H1 (cell line): ENCODE measurements around the gene SP7. TPM values are rescaled to one million over a fixed set of nuclear protein-coding genes. Genes with fewer than 3 reads are reported as not detected.
"Not testable (repeated sequence)": the region's sequence is repeated elsewhere in the genome, so short reads cannot be mapped to it uniquely, and the experiment has no call there.

Experiments
- CTCF ChIA-PET: fragments of 300-600 bp; sonication (Branson Sonifier 250); formaldehyde crosslinking; loops from one replicate; lab custom pipeline; 2021; ENCODE audit not compliant: partially characterized antibody; lab: Charles Lee
- POLR2A ChIA-PET: fragments of 300-600 bp; sonication (Branson Sonifier 250); formaldehyde crosslinking; loops from one replicate; lab custom pipeline; 2021; ENCODE audit warnings: inconsistent platforms; ENCODE audit not compliant: partially characterized antibody; lab: Charles Lee
- DNase-seq, 2 experiments: peaks; one replicate each; pipeline versions ENCODE4 v3.0.0 to v3.0.0-alpha.2; 2010 to 2022; ENCODE audit warnings: low spot score in 2 of 2, low read depth in 1 of 2, mixed read lengths in 1 of 2
- FAIRE-seq: peaks from 2 replicates; lab custom pipeline; 2011; peaks lifted over from hg19 to GRCh38; lab: Jason Lieb, UNC
- H2AFZ ChIP-seq: 2 replicates; pipeline ENCODE4 v1.8.1; 2012; ENCODE audit warnings: low read length, inconsistent platforms
- H2AK5ac ChIP-seq: 2 replicates; pipeline ENCODE4 v1.6.1; 2013; ENCODE audit warnings: low read depth, low read length
- H2BK120ac ChIP-seq: replicated peaks from 2 replicates; pipeline ENCODE3; 2013; ENCODE audit warnings: low read depth, low read length, inconsistent platforms
- H2BK12ac ChIP-seq: 2 replicates; pipeline ENCODE4 v1.6.1; 2013; ENCODE audit warnings: low read depth, low read length
- H2BK15ac ChIP-seq: 2 replicates; pipeline ENCODE4 v1.6.1; 2013; ENCODE audit warnings: low read length
- H2BK20ac ChIP-seq: 2 replicates; pipeline ENCODE4 v1.6.1; 2013; ENCODE audit warnings: low read length
- H2BK5ac ChIP-seq: 2 replicates; pipeline ENCODE4 v1.6.1; 2013; ENCODE audit warnings: low read depth, low read length
- H3K14ac ChIP-seq: 2 replicates; pipeline ENCODE4 v1.6.1; 2013; ENCODE audit warnings: inconsistent platforms; ENCODE audit not compliant: insufficient read length
- H3K18ac ChIP-seq: 2 replicates; pipeline ENCODE4 v1.6.1; 2013; ENCODE audit warnings: low read length; ENCODE audit errors: extremely low read depth
- H3K23ac ChIP-seq: 2 replicates; pipeline ENCODE4 v1.6.1; 2013; ENCODE audit warnings: inconsistent platforms; ENCODE audit not compliant: insufficient read length
- H3K23me2 ChIP-seq: 2 replicates; pipeline ENCODE4 v1.6.1; 2013; ENCODE audit warnings: low read depth, low read length
- H3K27ac ChIP-seq: 2 replicates; pipeline ENCODE4 v1.6.1; 2011; ENCODE audit warnings: low read depth, low read length, inconsistent platforms
- H3K27me3 ChIP-seq, 4 experiments: replicated peaks in 1 of 4; 1 replicate in 1 of 4; 2 replicates in 3 of 4; pipeline versions ENCODE4 v1.6.1 to v1.8.1; 2011 to 2013; ENCODE audit warnings: low read length in 3 of 4, mild to moderate bottlenecking in 3 of 4, inconsistent platforms in 2 of 4, mixed read lengths in 2 of 4, moderate library complexity in 1 of 4; ENCODE audit not compliant: control insufficient read depth in 3 of 4, insufficient read depth in 3 of 4; ENCODE audit errors: extremely low read depth in 1 of 4
- H3K36me3 ChIP-seq, 4 experiments: 2 replicates each; pipeline versions ENCODE4 v1.6.1 to v1.8.1; 2011 to 2013; ENCODE audit warnings: mild to moderate bottlenecking in 4 of 4, low read length in 3 of 4, moderate library complexity in 2 of 4, control low read depth in 1 of 4, inconsistent platforms in 1 of 4; ENCODE audit not compliant: insufficient read depth in 4 of 4, control insufficient read depth in 2 of 4
- H3K4ac ChIP-seq: replicated peaks from 2 replicates; pipeline ENCODE3; 2013; ENCODE audit warnings: low read length, low read depth, mixed read lengths, inconsistent platforms; ENCODE audit not compliant: insufficient read length
- H3K4me1 ChIP-seq, 4 experiments: replicated peaks in 1 of 4; 1 replicate in 1 of 4; 2 replicates in 3 of 4; pipeline versions ENCODE4 v1.6.1 to v1.8.1; 2011 to 2013; ENCODE audit warnings: low read length in 3 of 4, inconsistent platforms in 2 of 4, mixed read lengths in 1 of 4; ENCODE audit not compliant: insufficient read depth in 4 of 4, control insufficient read depth in 3 of 4
- H3K4me2 ChIP-seq, 2 experiments: 2 replicates each; pipeline versions ENCODE4 v1.6.1 to v1.8.1; 2011 to 2013; ENCODE audit warnings: low read depth in 2 of 2, low read length in 2 of 2, control low read depth in 1 of 2, inconsistent platforms in 1 of 2, mild to moderate bottlenecking in 1 of 2; ENCODE audit not compliant: insufficient read depth in 1 of 2
- H3K4me3 ChIP-seq, 4 experiments: fragments of 200-600, 300-600 bp in 1 of 4; sonication (generic), shearing (Covaris generic), sonication (Bioruptor Twin) in 1 of 4; 2 replicates each; pipeline versions ENCODE4 v1.5.1 to v1.8.1; 2011 to 2016; ENCODE audit warnings: low read length in 4 of 4, low read depth in 3 of 4, control low read depth in 2 of 4, inconsistent platforms in 2 of 4, mild to moderate bottlenecking in 2 of 4, mixed read lengths in 1 of 4, moderate library complexity in 1 of 4; ENCODE audit not compliant: insufficient read depth in 2 of 4; ENCODE audit errors: extremely low read depth in 1 of 4
- H3K56ac ChIP-seq: replicated peaks from 2 replicates; pipeline ENCODE3; 2013; ENCODE audit warnings: low read depth, mild to moderate bottlenecking, mixed read lengths, low read length, inconsistent platforms; ENCODE audit not compliant: insufficient read length
- H3K79me1 ChIP-seq: 2 replicates; pipeline ENCODE4 v1.6.1; 2013; ENCODE audit warnings: low read depth, low read length, control low read depth
- H3K79me2 ChIP-seq, 2 experiments: 2 replicates each; pipeline versions ENCODE4 v1.6.1 to v1.8.1; 2012 to 2013; ENCODE audit warnings: low read length in 2 of 2, mild to moderate bottlenecking in 2 of 2, inconsistent platforms in 1 of 2; ENCODE audit not compliant: insufficient read depth in 2 of 2, control insufficient read depth in 1 of 2
- H3K9ac ChIP-seq, 4 experiments: replicated peaks in 1 of 4; 1 replicate in 1 of 4; 2 replicates in 3 of 4; pipeline versions ENCODE4 v1.6.1 to v1.8.1; 2011 to 2013; ENCODE audit warnings: low read depth in 3 of 4, low read length in 3 of 4, control low read depth in 2 of 4, mild to moderate bottlenecking in 2 of 4, moderate library complexity in 2 of 4, inconsistent platforms in 1 of 4; ENCODE audit errors: extremely low read depth in 1 of 4
- H3K9me3 ChIP-seq, 2 experiments: 2 replicates each; pipeline versions ENCODE4 v1.6.1 to v1.8.1; 2012 to 2013; ENCODE audit warnings: mild to moderate bottlenecking in 2 of 2, moderate library complexity in 2 of 2, control low read depth in 1 of 2, inconsistent platforms in 1 of 2, low read depth in 1 of 2, low read length in 1 of 2, mixed read lengths in 1 of 2; ENCODE audit not compliant: insufficient read depth in 2 of 2
- H4K20me1 ChIP-seq, 2 experiments: replicated peaks in 1 of 2; 2 replicates each; pipeline versions ENCODE3 to v1.8.1; 2011 to 2013; ENCODE audit warnings: inconsistent platforms in 2 of 2, low read length in 2 of 2, mild to moderate bottlenecking in 1 of 2; ENCODE audit not compliant: insufficient read depth in 2 of 2, control insufficient read depth in 1 of 2
- H4K5ac ChIP-seq: 2 replicates; pipeline ENCODE4 v1.6.1; 2013; ENCODE audit warnings: low read length, low read depth, mixed read lengths, inconsistent platforms; ENCODE audit not compliant: insufficient read length
- H4K8ac ChIP-seq: 2 replicates; pipeline ENCODE4 v1.8.0; 2013; ENCODE audit warnings: mild to moderate bottlenecking, moderate library complexity, low read length, inconsistent platforms; ENCODE audit not compliant: insufficient read depth; ENCODE audit errors: extremely low read depth
- H4K91ac ChIP-seq: replicated peaks from 2 replicates; pipeline ENCODE3; 2013; ENCODE audit warnings: low read length, mixed read lengths, inconsistent platforms; ENCODE audit not compliant: insufficient read length
- WGBS, 2 experiments: shearing (Covaris generic) in 1 of 2; methylation state at CpG; one replicate each; pipeline versions ENCODE4 v1.1.6 to v1.1.7; 2013 to 2015; ENCODE audit warnings: low lambda C conversion rate in 2 of 2, mixed read lengths in 2 of 2, inconsistent platforms in 1 of 2, low coverage in 1 of 2, missing lambda C conversion rate in 1 of 2; ENCODE audit not compliant: insufficient replicate concordance in 2 of 2, insufficient coverage in 1 of 2, insufficient read length in 1 of 2; ENCODE audit errors: extremely low coverage in 1 of 2, missing lambda C conversion rate in 1 of 2; 5-methylcytosine and 5-hydroxymethylcytosine counted together
- polyA plus RNA-seq, 7 experiments: library from polyadenylated mRNA; depleted of rRNA in 3 of 7; stranded (reverse) in 5 of 7; unstranded in 2 of 7; fragments of >200 nt in 5 of 7; fragments of 200-250 nt in 2 of 7; gene quantifications; 1 replicate in 5 of 7; 2 replicates in 1 of 7; 4 replicates in 1 of 7; pipeline versions ENCODE4 v1.2.1 to v1.2.3, GENCODE V29; 2011 to 2013; ENCODE audit warnings: missing spikeins in 2 of 7, mixed read lengths in 2 of 7
- total RNA-seq: library from RNA; stranded (reverse); fragmentation: NEBNext Ultra II Directional; extraction: Animal tissue kit (Norgen Biotek cat#: 25700); gene quantifications from 2 replicates; pipeline ENCODE4 v1.2.1, GENCODE V29; 2021

Gene SP7
- total and polyA plus RNA-seq, 2 of the 8 experiments (the other 6 are each of a cell fraction or from before 2014, with no cell fraction given): 0.12 to 0.13 TPM

- H3K27me3 ChIP-seq, H3K4me1 ChIP-seq, H3K23ac ChIP-seq, H2BK15ac ChIP-seq, H3K27ac ChIP-seq, H3K9me3 ChIP-seq, H4K20me1 ChIP-seq, H2AFZ ChIP-seq, H3K56ac ChIP-seq, H3K23me2 ChIP-seq, DNase-seq, H3K18ac ChIP-seq, H2BK20ac ChIP-seq, H3K14ac ChIP-seq, H4K5ac ChIP-seq, H4K8ac ChIP-seq, H4K91ac ChIP-seq, H3K36me3 ChIP-seq, H3K79me2 ChIP-seq, H3K79me1 ChIP-seq, H3K9ac ChIP-seq, FAIRE-seq, H3K4me2 ChIP-seq, H3K4ac ChIP-seq, H2AK5ac ChIP-seq, H2BK12ac ChIP-seq, H3K4me3 ChIP-seq, H2BK120ac ChIP-seq, H2BK5ac ChIP-seq: not testable (repeated sequence)
- ChIA-PET POLR2A (interaction anchor here (0.8 to 1.2 kb wide), 4 partner anchors 9 to 143 kb away, joined by 3 to 4 read pairs (median 3); partner anchors contain the start of gene TARBP2), CTCF (interaction anchor here (1.0 to 21.3 kb wide), 7 partner anchors 9 to 62 kb away, joined by 3 to 381 read pairs (median 6); partner anchors contain the start of genes AAAS, AMHR2 and SP7)
- 96% methylated on average over 10 of the region's 10 CpGs; no CpG with 5 or more reads in 1 of the 2 experiments for WGBS, 2 experiments
Measured at GRCh38 chr12:53361638-53362037, 25.5 kb upstream of the SP7 start.
